ENCODE results near the gene DYSF.

The DYSF gene

GRCh38 chr2:71589763-71590162 lies 136.4 kb downstream of the DYSF start:
- Histone ChIP-seq H3K79me1 (ENCODE audit: low read depth, low read length) (no peaks in the 10 kb centered on the region), H2AK5ac (ENCODE audit: low read depth, low read length) (no peak overlapping the region), H3K27me3 (ENCODE audit: control insufficient read depth in 3 of 3, insufficient read depth in 3 of 3, low read depth in 1 of 3, low read length in 3 of 3) (peaks cover 0 to 11% (median 0%) of the 10 kb centered on the region in 3 experiments), H3K36me3 (replicated peaks in 1 of 2; ENCODE audit: control insufficient read depth in 2 of 2, insufficient read depth in 2 of 2, low read length in 2 of 2) (no peaks in the 10 kb centered on the region), H3K4ac (ENCODE audit: low read length) (no peak overlapping the region), H3K9ac (ENCODE audit: low read depth, low read length, poor library complexity) (no peak overlapping the region), H2BK12ac (ENCODE audit: low read length) (peak overlapping the region; percentile 0), H3K4me3 (ENCODE audit: low read length in 2 of 2) (no peak overlapping the region), H3K4me1 (ENCODE audit: control insufficient read depth in 2 of 2, insufficient read depth in 1 of 2, low read depth in 1 of 2, low read length in 2 of 2) (peaks cover 10 to 19% of the 10 kb centered on the region in 2 donors), H3K18ac (ENCODE audit: low read length) (peak overlapping the region; percentile 66), H4K91ac (ENCODE audit: low read depth, low read length, poor library complexity) (no peak overlapping the region), H3K23ac (ENCODE audit: low read depth, low read length, poor library complexity) (no peak overlapping the region), H3K4me2 (ENCODE audit: insufficient read depth, low read length, poor library complexity, severe bottlenecking) (no peak overlapping the region), H2AFZ (ENCODE audit: low read length) (peak overlapping the region; percentile 5), H3K14ac (ENCODE audit: low read length) (no peak overlapping the region), H2BK120ac (ENCODE audit: low read depth, low read length) (no peak overlapping the region), H4K8ac (ENCODE audit: low read depth, low read length) (peak overlapping the region; percentile 90), H3K27ac (replicated peaks; ENCODE audit: low read length) (no peak overlapping the region), H2BK5ac (ENCODE audit: low read length) (no peak overlapping the region), H2BK15ac (ENCODE audit: low read length) (no peak overlapping the region), H3K9me3 (replicated peaks in 1 of 2; ENCODE audit: control insufficient read depth in 2 of 2, insufficient read depth in 1 of 2, low read depth in 1 of 2, low read length in 2 of 2) (no peaks in the 10 kb centered on the region)
- no CpG with 5 or more reads among the region's 10 CpGs for WGBS, 2 donors (ENCODE audit: extremely low coverage in 2 of 2, insufficient read length in 2 of 2, insufficient replicate concordance in 1 of 2)
- peak; percentile 24 for DNase-seq (ENCODE audit: low spot score)

DNA sequence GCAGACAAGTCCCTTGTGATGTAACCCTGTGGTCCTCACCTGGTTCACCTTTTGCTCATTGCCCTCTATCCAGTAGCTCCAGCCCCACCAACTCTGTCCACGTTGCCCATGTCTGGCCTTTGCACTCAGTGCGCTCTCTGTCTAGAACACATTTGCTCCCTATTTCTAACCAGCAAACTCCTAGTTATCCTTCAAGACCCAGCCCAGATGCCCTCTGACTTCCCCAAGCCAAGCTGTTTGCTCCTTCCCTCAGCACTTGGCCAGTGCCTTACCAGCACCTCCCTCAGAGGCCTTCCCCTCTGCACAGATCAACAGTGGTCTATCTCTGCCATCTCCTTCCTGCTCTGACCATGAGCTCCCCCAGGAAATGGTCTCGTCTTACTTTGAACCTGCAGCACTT lies 137.7 kb downstream of the DYSF start:
- H3K4me3 ChIP-seq (ENCODE audit: low read length in 2 of 2): no peak overlapping the region

GRCh38 chr2:71592181-71592711 lies 138.9 kb downstream of the DYSF start:
- Histone ChIP-seq H2BK12ac (ENCODE audit: low read length) (no peak overlapping the region), H2BK5ac (ENCODE audit: low read length) (no peak overlapping the region), H4K91ac (ENCODE audit: low read depth, low read length, poor library complexity) (no peak overlapping the region), H2AFZ (ENCODE audit: low read length) (peak overlapping the region; percentile 19), H3K9ac (ENCODE audit: low read depth, low read length, poor library complexity) (no peak overlapping the region), H3K23ac (ENCODE audit: low read depth, low read length, poor library complexity) (no peak overlapping the region), H2BK120ac (ENCODE audit: low read depth, low read length) (no peak overlapping the region), H2AK5ac (ENCODE audit: low read depth, low read length) (peak overlapping the region; percentile 65), H3K27me3 (ENCODE audit: control insufficient read depth in 3 of 3, insufficient read depth in 3 of 3, low read depth in 1 of 3, low read length in 3 of 3) (peaks cover 0 to 4% (median 0%) of the 10 kb centered on the region in 3 experiments), H3K27ac (replicated peaks; ENCODE audit: low read length) (no peak overlapping the region), H3K18ac (ENCODE audit: low read length) (peak overlapping the region; percentile 21), H3K4ac (ENCODE audit: low read length) (no peak overlapping the region), H3K36me3 (replicated peaks in 1 of 2; ENCODE audit: control insufficient read depth in 2 of 2, insufficient read depth in 2 of 2, low read length in 2 of 2) (no peaks in the 10 kb centered on the region), H3K14ac (ENCODE audit: low read length) (no peak overlapping the region), H4K8ac (ENCODE audit: low read depth, low read length) (no peak overlapping the region), H3K4me3 (ENCODE audit: low read length in 2 of 2) (no peak overlapping the region), H3K9me3 (replicated peaks in 1 of 2; ENCODE audit: control insufficient read depth in 2 of 2, insufficient read depth in 1 of 2, low read depth in 1 of 2, low read length in 2 of 2) (no peaks in the 10 kb centered on the region), H2BK15ac (ENCODE audit: low read length) (no peak overlapping the region), H3K79me1 (ENCODE audit: low read depth, low read length) (no peaks in the 10 kb centered on the region), H3K4me2 (ENCODE audit: insufficient read depth, low read length, poor library complexity, severe bottlenecking) (no peak overlapping the region), H3K4me1 (ENCODE audit: control insufficient read depth in 2 of 2, insufficient read depth in 1 of 2, low read depth in 1 of 2, low read length in 2 of 2) (peaks cover 22 to 29% of the 10 kb centered on the region in 2 donors)
- no CpG with 5 or more reads among the region's 12 CpGs for WGBS, 2 donors (ENCODE audit: extremely low coverage in 2 of 2, insufficient read length in 2 of 2, insufficient replicate concordance in 1 of 2)
- no peak for DNase-seq (ENCODE audit: low spot score)

More for the DNA sequence above, 137.7 kb downstream of the DYSF start:
- no peak overlapping the region for H2BK15ac ChIP-seq (ENCODE audit: low read length)
- H3K27ac ChIP-seq (replicated peaks; ENCODE audit: low read length): no peak overlapping the region
- H3K14ac ChIP-seq (ENCODE audit: low read length): no peak overlapping the region
- no peak overlapping the region for H2AFZ ChIP-seq (ENCODE audit: low read length)
- no peak overlapping the region for H3K9ac ChIP-seq (ENCODE audit: low read depth, low read length, poor library complexity)
- H4K91ac ChIP-seq (ENCODE audit: low read depth, low read length, poor library complexity): no peak overlapping the region
- no peak overlapping the region for H3K4ac ChIP-seq (ENCODE audit: low read length)
- no peak for DNase-seq (ENCODE audit: low spot score)
- H2BK120ac ChIP-seq (ENCODE audit: low read depth, low read length): no peak overlapping the region
- H3K23ac ChIP-seq (ENCODE audit: low read depth, low read length, poor library complexity): no peak overlapping the region
- peaks cover 0 to 4% (median 0%) of the 10 kb centered on the region in 3 experiments for H3K27me3 ChIP-seq (ENCODE audit: control insufficient read depth in 3 of 3, insufficient read depth in 3 of 3, low read depth in 1 of 3, low read length in 3 of 3)
- no peak overlapping the region for H3K4me2 ChIP-seq (ENCODE audit: insufficient read depth, low read length, poor library complexity, severe bottlenecking)
- H2BK12ac ChIP-seq (ENCODE audit: low read length): no peak overlapping the region
- no peaks in the 10 kb centered on the region for H3K79me1 ChIP-seq (ENCODE audit: low read depth, low read length)
- no peak overlapping the region for H3K18ac ChIP-seq (ENCODE audit: low read length)
- H3K36me3 ChIP-seq (replicated peaks in 1 of 2; ENCODE audit: control insufficient read depth in 2 of 2, insufficient read depth in 2 of 2, low read length in 2 of 2): no peaks in the 10 kb centered on the region
- WGBS, 2 donors (ENCODE audit: extremely low coverage in 2 of 2, insufficient read length in 2 of 2, insufficient replicate concordance in 1 of 2): no CpG with 5 or more reads among the region's 3 CpGs
- H3K9me3 ChIP-seq (replicated peaks in 1 of 2; ENCODE audit: control insufficient read depth in 2 of 2, insufficient read depth in 1 of 2, low read depth in 1 of 2, low read length in 2 of 2): no peaks in the 10 kb centered on the region
- no peak overlapping the region for H2AK5ac ChIP-seq (ENCODE audit: low read depth, low read length)
- H4K8ac ChIP-seq (ENCODE audit: low read depth, low read length): no peak overlapping the region
- peaks cover 17 to 25% of the 10 kb centered on the region in 2 donors for H3K4me1 ChIP-seq (ENCODE audit: control insufficient read depth in 2 of 2, insufficient read depth in 1 of 2, low read depth in 1 of 2, low read length in 2 of 2)
- no peak overlapping the region for H2BK5ac ChIP-seq (ENCODE audit: low read length)

DNA sequence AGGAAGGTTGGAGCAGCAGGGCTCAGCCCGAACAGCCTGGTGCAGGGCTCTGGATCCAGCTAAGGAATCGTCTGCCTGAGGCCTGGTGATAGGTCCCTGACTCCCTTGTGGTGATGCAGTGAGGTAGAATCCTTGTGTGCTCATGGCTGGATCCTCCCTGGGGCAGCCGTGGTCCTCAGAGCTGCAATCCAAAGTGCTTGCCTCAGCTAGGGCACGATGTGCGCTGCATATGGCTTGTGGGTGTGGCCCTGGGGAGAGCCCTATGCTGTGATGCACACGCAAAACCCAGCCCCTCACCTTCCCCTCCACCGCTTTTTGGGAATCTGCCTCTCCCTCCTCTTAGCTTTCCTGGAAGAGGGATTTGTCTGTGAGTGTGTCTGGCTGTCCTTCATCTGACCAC lies 142.2 kb downstream of the DYSF start:
- Histone ChIP-seq H3K14ac (ENCODE audit: low read length) (peak overlapping the region; percentile 10), H3K4me3 (ENCODE audit: low read length in 2 of 2) (no peak overlapping the region), H2AFZ (ENCODE audit: low read length) (peak overlapping the region; percentile 95), H3K27ac (replicated peaks; ENCODE audit: low read length) (no peak overlapping the region), H4K91ac (ENCODE audit: low read depth, low read length, poor library complexity) (no peak overlapping the region), H3K9me3 (replicated peaks in 1 of 2; ENCODE audit: control insufficient read depth in 2 of 2, insufficient read depth in 1 of 2, low read depth in 1 of 2, low read length in 2 of 2) (no peaks in the 10 kb centered on the region), H3K4me2 (ENCODE audit: insufficient read depth, low read length, poor library complexity, severe bottlenecking) (no peak overlapping the region), H3K18ac (ENCODE audit: low read length) (peak overlapping the region; percentile 66), H4K8ac (ENCODE audit: low read depth, low read length) (no peak overlapping the region), H3K23ac (ENCODE audit: low read depth, low read length, poor library complexity) (no peak overlapping the region), H3K4me1 (ENCODE audit: control insufficient read depth in 2 of 2, insufficient read depth in 1 of 2, low read depth in 1 of 2, low read length in 2 of 2) (peaks cover 12 to 17% of the 10 kb centered on the region in 2 donors), H3K9ac (ENCODE audit: low read depth, low read length, poor library complexity) (peak overlapping the region; percentile 78), H3K36me3 (replicated peaks in 1 of 2; ENCODE audit: control insufficient read depth in 2 of 2, insufficient read depth in 2 of 2, low read length in 2 of 2) (no peaks in the 10 kb centered on the region), H3K79me1 (ENCODE audit: low read depth, low read length) (no peaks in the 10 kb centered on the region), H2AK5ac (ENCODE audit: low read depth, low read length) (peak overlapping the region; percentile 28), H2BK5ac (ENCODE audit: low read length) (no peak overlapping the region), H3K27me3 (ENCODE audit: control insufficient read depth in 3 of 3, insufficient read depth in 3 of 3, low read depth in 1 of 3, low read length in 3 of 3) (peaks cover 0 to 5% (median 0%) of the 10 kb centered on the region in 3 experiments), H2BK120ac (ENCODE audit: low read depth, low read length) (no peak overlapping the region), H2BK12ac (ENCODE audit: low read length) (no peak overlapping the region), H3K4ac (ENCODE audit: low read length) (no peak overlapping the region), H2BK15ac (ENCODE audit: low read length) (no peak overlapping the region)
- WGBS, 2 donors (ENCODE audit: extremely low coverage in 2 of 2, insufficient read length in 2 of 2, insufficient replicate concordance in 1 of 2): no CpG with 5 or more reads among the region's 7 CpGs
- no peak for DNase-seq (ENCODE audit: low spot score)
